ENCODE results near the gene ANO9.
A peak's percentile ranks its signal among the peaks of the same experiment; 100 is the strongest.

The ANO9 gene, protein sequence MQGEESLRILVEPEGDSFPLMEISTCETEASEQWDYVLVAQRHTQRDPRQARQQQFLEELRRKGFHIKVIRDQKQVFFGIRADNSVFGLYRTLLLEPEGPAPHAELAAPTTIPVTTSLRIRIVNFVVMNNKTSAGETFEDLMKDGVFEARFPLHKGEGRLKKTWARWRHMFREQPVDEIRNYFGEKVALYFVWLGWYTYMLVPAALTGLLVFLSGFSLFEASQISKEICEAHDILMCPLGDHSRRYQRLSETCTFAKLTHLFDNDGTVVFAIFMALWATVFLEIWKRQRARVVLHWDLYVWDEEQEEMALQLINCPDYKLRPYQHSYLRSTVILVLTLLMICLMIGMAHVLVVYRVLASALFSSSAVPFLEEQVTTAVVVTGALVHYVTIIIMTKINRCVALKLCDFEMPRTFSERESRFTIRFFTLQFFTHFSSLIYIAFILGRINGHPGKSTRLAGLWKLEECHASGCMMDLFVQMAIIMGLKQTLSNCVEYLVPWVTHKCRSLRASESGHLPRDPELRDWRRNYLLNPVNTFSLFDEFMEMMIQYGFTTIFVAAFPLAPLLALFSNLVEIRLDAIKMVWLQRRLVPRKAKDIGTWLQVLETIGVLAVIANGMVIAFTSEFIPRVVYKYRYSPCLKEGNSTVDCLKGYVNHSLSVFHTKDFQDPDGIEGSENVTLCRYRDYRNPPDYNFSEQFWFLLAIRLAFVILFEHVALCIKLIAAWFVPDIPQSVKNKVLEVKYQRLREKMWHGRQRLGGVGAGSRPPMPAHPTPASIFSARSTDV

GRCh38 chr11:441418-442274 lies at the start of gene ANO9:
TSS of gene ANO9 (minus strand) at chr11:442011. CDS start at chr11:441926, 85 bp downstream.
- DNase-seq: peak; percentile 68 to 94

GRCh38 chr11:491358-491757 lies 49.5 kb upstream of the ANO9 start:
- no peak for DNase-seq

DNA sequence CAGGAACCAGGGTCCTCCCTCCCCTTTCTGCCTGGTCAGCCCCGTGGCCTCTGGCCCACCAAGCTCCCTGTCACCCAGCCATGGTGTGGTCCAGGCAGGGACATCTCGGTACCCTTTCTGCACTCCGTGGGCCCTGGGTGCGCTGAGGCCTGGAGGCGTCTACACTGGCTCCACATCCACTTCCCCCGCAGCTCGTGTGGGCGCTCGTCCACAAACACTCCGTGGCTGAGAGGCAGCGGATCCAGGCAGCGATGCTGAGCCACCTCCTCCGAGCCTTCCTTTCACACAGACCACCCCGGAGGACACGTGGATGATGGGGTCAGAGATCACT lies 49.1 kb upstream of the ANO9 start:
- no peak for DNase-seq

GRCh38 chr11:490186-490929 lies 48.5 kb upstream of the ANO9 start:
- DNase-seq: no peak

DNA sequence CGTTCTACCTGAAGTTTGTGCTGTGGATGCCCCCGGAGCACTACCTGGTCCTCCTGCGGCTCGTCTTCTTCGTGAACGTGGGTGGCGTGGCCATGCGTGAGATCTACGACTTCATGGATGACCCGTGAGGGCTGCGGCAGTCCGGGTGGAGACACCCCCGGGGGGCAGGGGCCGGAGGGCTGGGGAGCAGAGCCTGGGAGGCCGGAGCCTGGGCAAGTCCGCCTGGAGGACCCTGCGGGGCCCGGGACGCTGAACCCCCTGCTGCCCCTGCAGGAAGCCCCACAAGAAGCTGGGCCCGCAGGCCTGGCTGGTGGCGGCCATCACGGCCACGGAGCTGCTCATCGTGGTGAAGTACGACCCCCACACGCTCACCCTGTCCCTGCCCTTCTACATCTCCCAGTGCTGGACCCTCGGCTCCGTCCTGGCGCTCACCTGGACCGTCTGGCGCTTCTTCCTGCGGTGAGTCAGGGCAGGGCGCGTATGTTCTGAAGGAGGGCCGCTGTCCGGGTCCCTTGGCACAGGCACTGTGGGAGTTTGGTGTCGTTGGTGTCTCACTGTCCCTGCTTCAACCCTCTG lies 47.9 kb upstream of the ANO9 start:
- no peak for DNase-seq

DNA sequence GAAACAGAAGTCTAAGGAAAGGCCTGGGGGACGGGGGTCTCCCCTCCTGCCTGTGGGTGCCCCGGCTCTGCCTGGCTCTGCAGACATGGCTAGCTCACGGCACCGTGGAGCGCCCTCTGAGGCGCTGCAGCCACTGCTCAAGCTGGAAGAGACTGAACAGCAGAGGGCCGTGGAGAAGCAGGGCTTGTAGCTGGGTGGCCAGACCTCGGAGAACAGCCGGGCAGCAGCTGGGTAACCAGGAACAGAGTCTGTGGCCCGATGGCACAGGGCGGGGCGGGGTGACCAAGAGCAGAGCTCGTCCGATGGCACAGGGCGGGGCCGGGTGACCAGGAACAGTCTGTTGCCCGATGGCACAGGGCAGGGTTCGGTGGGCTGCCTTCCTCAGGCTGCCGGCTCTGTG lies 47.2 kb upstream of the ANO9 start:
- DNase-seq: no peak

DNA sequence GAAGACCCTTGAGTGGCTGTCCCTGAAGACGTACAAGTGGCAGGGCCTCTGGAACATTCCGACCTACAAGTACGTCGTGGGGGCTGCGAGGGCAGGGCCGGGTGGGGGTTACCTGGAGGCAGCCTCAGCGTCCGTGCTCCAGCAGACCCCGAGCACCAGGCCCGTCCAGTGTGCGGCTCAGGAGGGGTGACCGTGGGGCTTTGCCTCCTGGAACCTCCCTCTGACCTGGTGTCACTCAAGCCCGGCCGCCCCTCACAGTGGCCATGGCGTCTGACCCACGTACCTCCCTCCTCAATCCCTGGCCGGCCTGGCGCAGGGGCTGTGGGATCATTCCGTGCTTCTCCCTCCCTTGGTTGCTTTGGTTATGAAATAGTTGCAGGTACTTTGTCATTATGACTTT lies 46.8 kb upstream of the ANO9 start:
- no peak for DNase-seq

GRCh38 chr11:488062-488461 lies 46.3 kb upstream of the ANO9 start:
- no peak for DNase-seq

- no peak for DNase-seq
These were observed 45.8 kb upstream of the ANO9 start for GRCh38 chr11:487571-488021.

GRCh38 chr11:486189-486588 lies 44.4 kb upstream of the ANO9 start:
- DNase-seq: no peak

DNA sequence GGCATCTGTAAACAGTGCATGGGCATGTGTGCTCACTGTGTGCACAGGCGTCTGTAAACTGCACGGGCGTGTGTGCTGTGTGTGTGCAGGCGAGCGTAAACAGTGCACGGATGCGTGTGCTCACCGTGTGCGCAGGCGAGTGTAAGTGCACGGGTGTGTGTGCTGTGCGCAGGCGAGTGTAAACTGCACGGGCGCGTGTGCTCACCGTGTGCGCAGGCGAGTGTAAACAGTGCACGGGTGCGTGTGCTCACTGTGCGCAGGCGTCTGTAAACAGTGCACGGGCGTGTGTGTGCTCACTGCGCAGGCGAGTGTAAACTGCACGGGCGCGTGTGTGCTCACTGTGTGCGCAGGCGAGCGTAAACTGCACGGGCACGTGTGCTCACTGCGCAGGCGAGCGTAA lies 42.8 kb upstream of the ANO9 start:
- no peak for DNase-seq

DNA sequence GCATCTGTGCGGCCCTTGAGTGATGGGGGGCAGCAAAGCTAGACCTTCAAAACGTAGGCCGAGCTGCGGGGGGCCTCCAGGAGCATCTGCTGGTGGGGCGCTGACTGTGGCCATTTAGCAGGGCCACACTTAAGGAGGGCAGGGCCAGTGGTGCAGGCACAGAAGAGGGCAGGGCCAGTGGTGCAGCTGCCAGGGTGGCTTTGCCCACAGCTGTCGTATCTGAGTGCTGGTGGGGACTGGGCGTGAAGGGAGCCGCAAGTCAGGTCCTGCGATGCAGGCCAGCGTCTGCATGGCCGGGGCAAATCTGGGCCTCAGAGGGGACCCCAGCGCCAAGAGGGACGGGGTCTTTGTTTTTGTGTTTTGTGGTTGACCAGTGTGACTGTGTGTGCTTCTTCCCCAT lies 37.5 kb upstream of the ANO9 start:
- DNase-seq: no peak

DNA sequence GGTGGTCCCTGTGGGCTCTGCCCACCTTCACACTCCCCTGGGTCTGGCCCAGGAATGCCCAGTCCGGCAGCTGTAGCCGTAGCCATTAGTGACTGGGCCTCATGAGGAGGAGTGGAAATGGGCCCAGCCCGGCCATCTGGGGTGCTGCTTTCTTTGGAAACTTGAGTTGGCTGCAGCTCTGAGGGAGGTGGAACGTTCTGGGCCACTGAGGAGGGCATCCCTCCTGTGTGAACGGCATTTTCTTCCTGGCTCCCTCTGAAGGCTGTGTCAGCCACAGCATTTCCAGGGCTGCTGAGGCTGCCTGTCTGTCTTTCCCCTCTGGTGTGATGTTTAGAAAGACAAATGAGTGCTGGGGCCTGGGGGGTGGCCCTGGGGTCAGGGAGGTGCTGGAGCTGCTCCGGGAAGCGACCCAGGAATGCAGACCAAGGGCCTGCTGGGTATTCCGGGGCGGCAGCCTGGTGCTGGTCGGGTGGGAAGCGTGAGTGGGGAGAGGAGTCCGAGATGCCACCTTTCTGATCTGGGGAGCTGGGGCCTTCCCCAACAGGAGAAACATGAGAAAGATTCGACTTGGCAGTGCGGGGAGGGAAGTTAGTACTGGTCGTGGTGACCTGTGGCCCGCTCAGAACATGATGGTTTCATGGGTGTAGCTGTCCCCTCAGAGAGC lies 35.4 kb upstream of the ANO9 start:
- DNase-seq: no peak

- no peak for DNase-seq
These were observed 34.6 kb upstream of the ANO9 start for GRCh38 chr11:476416-476815.

DNA sequence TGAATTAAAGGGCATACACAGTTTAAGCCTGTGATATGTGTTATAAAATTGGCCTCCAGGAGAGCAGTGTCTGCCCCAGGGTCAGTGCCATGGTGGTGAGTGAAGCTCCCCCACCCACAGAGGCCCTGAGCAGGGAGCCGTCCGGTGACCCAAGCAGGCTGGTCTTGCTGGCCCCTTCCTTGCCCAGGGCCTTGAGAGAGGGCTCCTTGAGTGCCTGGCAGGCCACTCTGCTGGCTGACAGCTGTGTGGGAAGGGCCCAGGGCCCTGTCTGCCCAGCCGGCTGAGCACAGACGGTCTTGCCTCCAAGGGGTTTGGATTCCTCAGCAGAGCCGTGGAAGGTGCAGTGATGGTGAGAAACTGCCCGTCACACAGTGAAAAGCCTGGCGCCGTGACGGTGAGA lies 34.1 kb upstream of the ANO9 start:
- no peak for DNase-seq

DNA sequence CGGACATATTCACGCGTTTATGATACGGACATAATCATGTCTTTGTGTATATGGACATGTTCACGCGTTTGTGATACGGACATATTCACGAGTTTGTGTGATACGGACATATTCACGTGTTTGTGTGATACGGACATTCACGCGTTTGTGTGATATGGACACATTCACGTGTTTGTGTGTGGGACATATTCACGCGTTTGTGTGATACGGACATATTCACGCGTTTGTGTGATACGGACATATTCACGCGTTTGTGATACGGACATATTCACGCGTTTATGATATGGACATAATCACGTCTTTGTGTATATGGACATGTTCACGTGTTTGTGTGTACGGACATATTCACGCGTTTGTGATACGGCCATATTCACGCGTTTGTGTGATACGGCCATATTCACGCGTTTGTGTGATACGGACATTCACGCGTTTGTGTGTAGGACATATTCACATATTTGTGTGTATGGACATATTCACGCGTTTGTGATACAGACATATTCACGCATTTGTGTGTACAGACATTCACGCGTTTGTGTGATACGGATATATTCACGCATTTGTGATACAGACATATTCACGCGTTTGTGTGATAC lies 33.2 kb upstream of the ANO9 start:
- no peak for DNase-seq

- no peak for DNase-seq
These were observed 32.4 kb upstream of the ANO9 start for GRCh38 chr11:473962-474785.

DNA sequence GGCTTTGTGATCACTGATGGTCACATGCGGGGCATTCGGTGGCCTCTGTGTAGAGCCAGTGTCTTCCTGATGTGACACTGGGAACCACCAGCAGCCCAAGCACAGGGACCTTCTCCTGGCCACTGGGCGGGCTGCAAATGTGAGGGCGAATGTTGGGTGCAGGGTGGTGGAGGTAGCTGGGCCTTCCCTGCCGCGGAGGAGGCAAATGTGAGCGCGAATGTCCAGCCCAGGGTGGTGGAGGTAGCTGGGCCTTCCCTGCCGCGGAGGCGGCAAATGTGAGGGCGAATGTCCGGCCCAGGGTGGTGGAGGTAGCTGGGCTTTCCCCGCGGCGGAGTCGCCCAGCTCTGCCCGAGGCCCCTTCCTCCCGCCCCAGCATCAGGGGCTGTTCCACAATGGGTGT lies 31.6 kb upstream of the ANO9 start:
- DNase-seq: no peak

DNA sequence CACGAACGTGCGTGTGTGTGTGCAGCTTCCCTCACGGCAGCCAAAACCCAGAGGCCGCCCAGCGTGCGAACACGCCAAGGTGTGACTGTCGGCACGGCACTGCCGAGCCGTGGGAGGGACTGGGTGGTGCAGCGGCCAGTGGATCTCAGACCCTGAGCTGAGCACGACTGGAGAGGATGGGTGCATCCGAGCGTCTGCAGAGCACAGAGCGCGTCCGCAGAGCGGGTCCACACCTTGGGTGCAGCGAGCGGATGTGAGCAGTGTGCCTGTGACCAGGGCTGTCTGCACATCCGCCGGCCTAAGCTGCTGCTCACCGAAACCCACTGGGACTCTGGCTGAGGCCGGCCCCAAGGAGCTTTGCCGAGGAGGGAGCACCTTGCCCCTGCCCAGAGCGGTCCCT lies 31.0 kb upstream of the ANO9 start:
- no peak for DNase-seq

- DNase-seq: no peak
These were observed 30.5 kb upstream of the ANO9 start for GRCh38 chr11:472272-472671.

All from NCI-H526 (cell line).